HL-60 (cell line): ENCODE measurements around the gene FSTL3.
A peak's percentile ranks its signal among the peaks of the same experiment; 100 is the strongest.

Experiments
- DNase-seq, 2 experiments: peaks; one replicate each; pipeline ENCODE4 v3.0.0-alpha.2; 2010 to 2020; ENCODE audit warnings: low read depth in 1 of 2, low spot score in 1 of 2
- H3K27ac ChIP-seq: fragments of 250-450 bp; sonication (Bioruptor Pico); replicated peaks from 2 replicates; pipeline ENCODE4 v1.5.1; 2020; ENCODE audit warnings: mild to moderate bottlenecking, moderate library complexity
- H3K27me3 ChIP-seq: fragments of 250-450 bp; sonication (Bioruptor Pico); 2 replicates; pipeline ENCODE4 v1.5.1; 2021; ENCODE audit warnings: mild to moderate bottlenecking, moderate library complexity; ENCODE audit not compliant: insufficient read depth, poor library complexity, severe bottlenecking
- H3K4me3 ChIP-seq: replicated peaks from 2 replicates; pipeline ENCODE4 v1.5.1; 2011; ENCODE audit warnings: mild to moderate bottlenecking, control low read depth, low read length; ENCODE audit not compliant: insufficient read depth
- CTCF ChIP-seq: IDR thresholded peaks from one replicate; pipeline ENCODE4 v1.5.1; 2011; ENCODE audit warnings: low read length, control low read depth, inconsistent platforms; ENCODE audit not compliant: insufficient read depth
- GABPA ChIP-seq: IDR thresholded peaks from 2 replicates; pipeline ENCODE4 v1.6.1; 2012; ENCODE audit warnings: low read depth
- POLR2AphosphoS5 ChIP-seq: IDR thresholded peaks from 2 replicates; pipeline ENCODE4 v1.6.1; 2012; ENCODE audit warnings: low read depth
- REST ChIP-seq: IDR thresholded peaks from 2 replicates; pipeline ENCODE4 v1.6.1; 2012; ENCODE audit warnings: low read depth; ENCODE audit not compliant: insufficient replicate concordance
- SPI1 ChIP-seq: IDR thresholded peaks from 2 replicates; pipeline ENCODE4 v1.6.1; 2012; ENCODE audit warnings: low read depth, mild to moderate bottlenecking, borderline replicate concordance

Gene FSTL3

GRCh38 chr19:639253-640160 is 36.7 kb upstream of the FSTL3 start, which contains the start of gene FGF22:
TSS of gene FGF22 (plus strand) at chr19:639879. CDS start at chr19:639926, 47 bp downstream.
- Histone ChIP-seq H3K4me3 (no peak within 1 kb of the TSS; the same call in 1 of the 2 replicates), H3K27ac (no peak within 1 kb of the TSS), H3K27me3 (peaks cover 4% of the 10 kb centered on the region)
- peak; percentile 72 to 83 for DNase-seq
- TF ChIP-seq SPI1, result no peak
- no peak for TF ChIP-seq POLR2AphosphoS5
- TF ChIP-seq CTCF, result no peak
- TF ChIP-seq GABPA, result no peak
- no peak for TF ChIP-seq REST

- Histone ChIP-seq H3K27ac (no peak overlapping the region), H3K27me3 (peaks cover 4% of the 10 kb centered on the region), H3K4me3 (no peak overlapping the region)
- DNase-seq, result no peak
- no peak for TF ChIP-seq GABPA
- TF ChIP-seq REST, result no peak
- TF ChIP-seq POLR2AphosphoS5, result no peak
- TF ChIP-seq CTCF, result no peak
- no peak for TF ChIP-seq SPI1
Observed at GRCh38 chr19:640161-640558, 36.0 kb upstream of the FSTL3 start.

GRCh38 chr19:640606-641189 is 35.5 kb upstream of the FSTL3 start:
- H3K4me3 ChIP-seq, result no peak overlapping the region
- no peak for DNase-seq
- H3K27me3 ChIP-seq, result peaks cover 4% of the 10 kb centered on the region
- H3K27ac ChIP-seq, result no peak overlapping the region
- TF ChIP-seq GABPA, result no peak
- no peak for TF ChIP-seq CTCF
- no peak for TF ChIP-seq REST
- no peak for TF ChIP-seq SPI1
- TF ChIP-seq POLR2AphosphoS5, result no peak
